A673 (cell line): ENCODE data around the gene CCL14. TPM values are rescaled to one million over a fixed set of nuclear protein-coding genes. Genes with fewer than 3 reads are reported as not detected.

Experiments used
- BruUV-seq: library from RNA; stranded (reverse); fragments of 400-500 nt; replicated peaks from 2 replicates; lab custom pipeline; 2021; lab: Mats Ljungman, UMichigan
- CTCF ChIA-PET: fragments of 300-600 bp; sonication (Branson Sonifier 250); formaldehyde crosslinking; loops from one replicate; lab custom pipeline; 2022; ENCODE audit warnings: antibody characterized with exemption; lab: Charles Lee
- POLR2A ChIA-PET: fragments of 300-600 bp; sonication (Branson Sonifier 250); formaldehyde crosslinking; loops from one replicate; lab custom pipeline; 2022; ENCODE audit warnings: antibody characterized with exemption; ENCODE audit not compliant: low non-redundant PET; lab: Charles Lee
- DNase-seq: peaks from one replicate; pipeline ENCODE4 v3.0.0-alpha.2; 2015; ENCODE audit warnings: low spot score
- H3K27ac ChIP-seq: fragments of 200-600 bp; sonication (generic); 2 replicates; pipeline ENCODE4 v1.5.1; 2016; ENCODE audit warnings: mixed run types, low read depth, mild to moderate bottlenecking, mixed read lengths, antibody characterized with exemption, low read length; ENCODE audit not compliant: poor library complexity, severe bottlenecking
- H3K27me3 ChIP-seq: fragments of 200-600 bp; sonication (generic); replicated peaks from 2 replicates; pipeline ENCODE4 v1.6.1; 2017; ENCODE audit warnings: mixed run types, low read depth, mild to moderate bottlenecking, mixed read lengths, antibody characterized with exemption, low read length; ENCODE audit not compliant: insufficient read depth, poor library complexity
- H3K36me3 ChIP-seq: fragments of 200-600 bp; sonication (generic); 2 replicates; pipeline ENCODE4 v1.6.1; 2016; ENCODE audit warnings: mixed run types, mild to moderate bottlenecking, mixed read lengths, antibody characterized with exemption, low read length; ENCODE audit not compliant: insufficient read depth, poor library complexity, severe bottlenecking
- H3K4me1 ChIP-seq: fragments of 200-600 bp; sonication (generic); 2 replicates; pipeline ENCODE4 v1.6.1; 2017; ENCODE audit warnings: mixed run types, mild to moderate bottlenecking, mixed read lengths, antibody characterized with exemption, low read length; ENCODE audit not compliant: insufficient read depth, poor library complexity, severe bottlenecking
- H3K4me3 ChIP-seq: fragments of 200-600 bp; sonication (generic); 2 replicates; pipeline ENCODE4 v1.5.1; 2016; ENCODE audit warnings: low read depth, mixed run types, mild to moderate bottlenecking, mixed read lengths, low read length; ENCODE audit not compliant: poor library complexity, severe bottlenecking
- H3K9me3 ChIP-seq: fragments of 200-600 bp; sonication (generic); 2 replicates; pipeline ENCODE4 v1.6.1; 2016; ENCODE audit warnings: mixed run types, low read depth, mild to moderate bottlenecking, mixed read lengths, antibody characterized with exemption, low read length; ENCODE audit not compliant: poor library complexity, severe bottlenecking
- CTCF ChIP-seq: fragments of 300-800, 200-600 bp; sonication (generic); conservative IDR thresholded peaks from 2 replicates; pipeline ENCODE4 v1.5.1; 2017; ENCODE audit warnings: low read depth, mild to moderate bottlenecking, antibody characterized with exemption, low read length, moderate library complexity, mixed read lengths
- EZH2 ChIP-seq: fragments of 200-600 bp; sonication (generic); IDR thresholded peaks from 2 replicates; pipeline ENCODE4 v1.6.1; 2017; ENCODE audit warnings: borderline replicate concordance, low read depth, mild to moderate bottlenecking, mixed read lengths, antibody characterized with exemption, low read length; ENCODE audit not compliant: poor library complexity, severe bottlenecking
- intact Hi-C: fragments of 100-400 bp; cut with micrococcal nuclease; formaldehyde crosslinking; loops from one replicate; pipeline ENCODE4 v1.10.0; 2022; ENCODE audit not compliant: unreplicated experiment
- total RNA-seq: library from RNA; stranded (reverse); gene quantifications from 2 replicates; pipeline ENCODE4 v1.2.3, GENCODE V29; 2021

The CCL14 gene
- total RNA-seq, 1 experiment from 2014 or later, result not detected

- POLR2A ChIA-PET, result no interaction called here
- CTCF ChIA-PET, result no interaction called here
Measured at GRCh38 chr17:35972066-35972465, 14.5 kb downstream of the CCL14 start.

GRCh38 chr17:35969558-35970380 is 16.8 kb downstream of the CCL14 start:
- no TSS peak for BruUV-seq
- TF ChIP-seq EZH2, result no peak
- peak; percentile 63 for TF ChIP-seq CTCF
- H3K9me3 ChIP-seq, result no peaks in the 10 kb centered on the region
- H3K27ac ChIP-seq, result no peak overlapping the region
- H3K4me1 ChIP-seq, result no peaks in the 10 kb centered on the region
- ChIA-PET CTCF (interaction anchor here (1.2 to 1.6 kb wide), 2 partner anchors 103 to 179 kb away, joined by 4 to 13 read pairs; no protein-coding TSS in a partner anchor), POLR2A (no interaction called here)
- no peak overlapping the region for H3K4me3 ChIP-seq
- intact Hi-C loops, result loop anchor here (10.0 kb wide), 3 partner anchors 105 to 515 kb away; partner anchors contain the start of gene ZNHIT3
- H3K36me3 ChIP-seq, result no peaks in the 10 kb centered on the region
- DNase-seq, result peak; percentile 65
- H3K27me3 ChIP-seq, result no peaks in the 10 kb centered on the region

More at GRCh38 chr17:35972066-35972465, 14.5 kb downstream of the CCL14 start:
- TF ChIP-seq CTCF, result no peak
- no peak for TF ChIP-seq EZH2
- Histone ChIP-seq H3K4me1 (no peaks in the 10 kb centered on the region), H3K27me3 (no peaks in the 10 kb centered on the region), H3K4me3 (no peak overlapping the region), H3K27ac (no peak overlapping the region), H3K36me3 (no peaks in the 10 kb centered on the region), H3K9me3 (no peaks in the 10 kb centered on the region)
- DNase-seq, result no peak
- intact Hi-C loops, result loop anchor here (10.0 kb wide), 1 partner anchor 173 kb away; no protein-coding TSS in a partner anchor
- BruUV-seq, result no TSS peak

GRCh38 chr17:35968520-35969054 is 17.9 kb downstream of the CCL14 start:
- no peaks in the 10 kb centered on the region for H3K9me3 ChIP-seq
- BruUV-seq, result no TSS peak
- no peaks in the 10 kb centered on the region for H3K36me3 ChIP-seq
- no peak overlapping the region for H3K27ac ChIP-seq
- intact Hi-C loops, result loop anchor here (10.0 kb wide), 2 partner anchors 106 to 516 kb away; partner anchors contain the start of gene ZNHIT3
- H3K4me1 ChIP-seq, result no peaks in the 10 kb centered on the region
- CTCF ChIA-PET, result no interaction called here
- no peaks in the 10 kb centered on the region for H3K27me3 ChIP-seq
- TF ChIP-seq CTCF (no peak), EZH2 (no peak)
- H3K4me3 ChIP-seq, result no peak overlapping the region
- DNase-seq, result no peak
- POLR2A ChIA-PET, result no interaction called here
